Epithelial cell of esophagus (primary cell): ENCODE results near the gene CAMKK1.

ENCODE experiments used
- DNase-seq: peaks from one replicate; pipeline ENCODE4 v3.0.0; 2010; ENCODE audit warnings: low read depth
- H3K4me3 ChIP-seq: 2 replicates; pipeline ENCODE4 v1.5.1; 2011; ENCODE audit warnings: mild to moderate bottlenecking, low read length, control low read depth
- CTCF ChIP-seq: IDR thresholded peaks from 2 replicates; pipeline ENCODE4 v1.5.1; 2011; ENCODE audit warnings: low read depth, mild to moderate bottlenecking, low read length, control low read depth, inconsistent platforms; ENCODE audit not compliant: insufficient read depth; ENCODE audit errors: missing control alignments

CAMKK1 gene

GRCh38 chr17:3887394-3887793 is 5.5 kb downstream of the CAMKK1 start:
- DNase-seq, result no peak
- H3K4me3 ChIP-seq, result no peak overlapping the region
- TF ChIP-seq CTCF, result no peak

- no peak overlapping the region for H3K4me3 ChIP-seq
- no peak for DNase-seq
- no peak for TF ChIP-seq CTCF
Observed at GRCh38 chr17:3886776-3887175, 6.1 kb downstream of the CAMKK1 start.

GRCh38 chr17:3885970-3886369 is 6.9 kb downstream of the CAMKK1 start:
- no peak for TF ChIP-seq CTCF
- DNase-seq, result peak; percentile 42
- H3K4me3 ChIP-seq, result no peak overlapping the region

GRCh38 chr17:3885271-3885670 is 7.6 kb downstream of the CAMKK1 start:
- no peak overlapping the region for H3K4me3 ChIP-seq
- DNase-seq, result no peak
- TF ChIP-seq CTCF, result no peak

DNA sequence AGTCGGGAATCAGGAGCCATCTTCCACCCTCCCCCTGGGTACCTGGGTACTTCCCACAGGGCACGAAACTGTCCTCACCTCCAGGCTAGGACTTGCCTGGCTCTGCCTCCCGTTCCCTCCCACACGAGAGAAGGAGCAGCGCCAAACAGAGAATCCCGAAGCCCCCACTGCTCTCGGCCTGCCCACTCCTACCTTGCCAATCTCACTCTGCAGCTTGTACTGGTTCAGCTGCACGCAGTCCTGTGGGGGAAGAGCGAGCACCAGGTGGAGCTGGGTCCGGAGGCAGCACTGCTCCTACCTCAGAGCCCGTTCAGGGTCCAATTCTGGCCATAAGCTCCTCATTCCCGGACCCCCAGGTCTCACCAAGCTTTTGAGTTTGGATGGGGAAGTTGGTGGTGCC is 8.7 kb downstream of the CAMKK1 start:
- no peak for DNase-seq
- no peak overlapping the region for H3K4me3 ChIP-seq
- TF ChIP-seq CTCF, result no peak

- H3K4me3 ChIP-seq, result no peak overlapping the region
- DNase-seq, result no peak
- no peak for TF ChIP-seq CTCF
Observed at GRCh38 chr17:3882276-3882675, 10.6 kb downstream of the CAMKK1 start.

- no peak for TF ChIP-seq CTCF
- no peak overlapping the region for H3K4me3 ChIP-seq
- no peak for DNase-seq
Observed at GRCh38 chr17:3880983-3881382, 11.9 kb downstream of the CAMKK1 start.
